CD4-positive, alpha-beta T cell treated with Interleukin-4 for 1 hour (primary cell): ENCODE results near the gene RNF182.
"Not testable (repeated sequence)": the region's sequence is repeated elsewhere in the genome, so short reads cannot be mapped to it uniquely, and the experiment has no call there.

ENCODE experiments used
- DNase-seq, 2 donors: peaks; one replicate each; pipeline ENCODE4 v3.0.0-alpha.2; 2020 to 2022

Gene RNF182

GRCh38 chr6:13972602-13973001, 47.9 kb downstream of the RNF182 start:
- DNase-seq: not testable (repeated sequence)

GRCh38 chr6:13973422-13973821, 48.7 kb downstream of the RNF182 start:
- not testable (repeated sequence) for DNase-seq

- no peak for DNase-seq
Observed at GRCh38 chr6:13978102-13978640, 53.4 kb downstream of the RNF182 start.

GRCh38 chr6:13978787-13979186, 54.0 kb downstream of the RNF182 start:
- DNase-seq: no peak

- no peak for DNase-seq
Observed at GRCh38 chr6:13979284-13980171, 54.8 kb downstream of the RNF182 start.

- no peak for DNase-seq
Observed at GRCh38 chr6:13980534-13980933, 55.8 kb downstream of the RNF182 start.

- DNase-seq: peak in 1 of 2 donors; percentile 15
Observed at GRCh38 chr6:13985663-13986325, 61.0 kb downstream of the RNF182 start.

- no peak for DNase-seq
Observed at GRCh38 chr6:13986700-13987399, 62.1 kb downstream of the RNF182 start.

- DNase-seq: no peak
Observed at GRCh38 chr6:13987400-13987865, 62.7 kb downstream of the RNF182 start.

- DNase-seq: no peak
Observed at GRCh38 chr6:13988049-13988738, 63.4 kb downstream of the RNF182 start.

GRCh38 chr6:13988908-13989307, 64.2 kb downstream of the RNF182 start:
- no peak for DNase-seq

- DNase-seq: no peak
Observed at GRCh38 chr6:13989496-13990144, 64.9 kb downstream of the RNF182 start.

- no peak for DNase-seq
Observed at GRCh38 chr6:13990796-13991195, 66.0 kb downstream of the RNF182 start.

- DNase-seq: no peak
Observed at GRCh38 chr6:13991393-13991792, 66.6 kb downstream of the RNF182 start.

- DNase-seq: no peak
Observed at GRCh38 chr6:13992417-13993055, 67.8 kb downstream of the RNF182 start.

GRCh38 chr6:13993416-13993815, 68.7 kb downstream of the RNF182 start:
- DNase-seq: no peak

- no peak for DNase-seq
Observed at GRCh38 chr6:13998356-13998755, 73.6 kb downstream of the RNF182 start.

- DNase-seq: no peak
Observed at GRCh38 chr6:14000901-14001300, 76.1 kb downstream of the RNF182 start.

- no peak for DNase-seq
Observed at GRCh38 chr6:14001329-14002012, 76.7 kb downstream of the RNF182 start.

GRCh38 chr6:14002176-14002947, 77.6 kb downstream of the RNF182 start:
- DNase-seq: no peak
